ENCODE results near the gene ABLIM3. TPM values are rescaled to one million over a fixed set of nuclear protein-coding genes. Genes with fewer than 3 reads are reported as not detected.

ABLIM3 gene
- 0.06 TPM for polyA plus RNA-seq (2012; ENCODE audit: insufficient read length, low read depth)

- peak; percentile 50 for TF ChIP-seq FOXP2 (optimal IDR thresholded peaks at IDR 0.05; ENCODE audit: borderline replicate concordance, extremely low read depth, extremely low read length, insufficient read depth)
- no peak for TF ChIP-seq POLR2AphosphoS5 (IDR thresholded peaks at IDR 0.05; ENCODE audit: low read depth, low read length)
Measured at GRCh38 chr5:149141224-149141956, at the start of gene ABLIM3. Gene ABLIM3, plus strand, starts transcription at chr5:149141493. Its CDS starts 603 bp downstream, at chr5:149142096.

- TF ChIP-seq SIN3A (IDR thresholded peaks at IDR 0.05; ENCODE audit: borderline replicate concordance, insufficient read depth, low read length) (no peak), REST (IDR thresholded peaks at IDR 0.05; ENCODE audit: insufficient read depth in 1 of 2, low read depth in 2 of 2, low read length in 2 of 2) (no peak), POLR2AphosphoS5 (IDR thresholded peaks at IDR 0.05; ENCODE audit: low read depth, low read length) (no peak), FOXP2 (optimal IDR thresholded peaks at IDR 0.05; ENCODE audit: borderline replicate concordance, extremely low read depth, extremely low read length, insufficient read depth) (no peak), TAF1 (IDR thresholded peaks at IDR 0.05; ENCODE audit: borderline replicate concordance, insufficient read depth, low read length) (no peak)
Measured at GRCh38 chr5:149093625-149094024, 47.7 kb upstream of the ABLIM3 start.

GRCh38 chr5:149094996-149095395 is 46.3 kb upstream of the ABLIM3 start:
- TF ChIP-seq REST (IDR thresholded peaks at IDR 0.05; ENCODE audit: insufficient read depth in 1 of 2, low read depth in 2 of 2, low read length in 2 of 2) = no peak
- no peak for TF ChIP-seq POLR2AphosphoS5 (IDR thresholded peaks at IDR 0.05; ENCODE audit: low read depth, low read length)
- TF ChIP-seq TAF1 (IDR thresholded peaks at IDR 0.05; ENCODE audit: borderline replicate concordance, insufficient read depth, low read length) = no peak
- no peak for TF ChIP-seq FOXP2 (optimal IDR thresholded peaks at IDR 0.05; ENCODE audit: borderline replicate concordance, extremely low read depth, extremely low read length, insufficient read depth)
- no peak for TF ChIP-seq SIN3A (IDR thresholded peaks at IDR 0.05; ENCODE audit: borderline replicate concordance, insufficient read depth, low read length)

- TF ChIP-seq TAF1 (IDR thresholded peaks at IDR 0.05; ENCODE audit: borderline replicate concordance, insufficient read depth, low read length) (no peak), FOXP2 (optimal IDR thresholded peaks at IDR 0.05; ENCODE audit: borderline replicate concordance, extremely low read depth, extremely low read length, insufficient read depth) (no peak), SIN3A (IDR thresholded peaks at IDR 0.05; ENCODE audit: borderline replicate concordance, insufficient read depth, low read length) (no peak), REST (IDR thresholded peaks at IDR 0.05; ENCODE audit: insufficient read depth in 1 of 2, low read depth in 2 of 2, low read length in 2 of 2) (no peak), POLR2AphosphoS5 (IDR thresholded peaks at IDR 0.05; ENCODE audit: low read depth, low read length) (no peak)
Measured at GRCh38 chr5:149099920-149100319, 41.4 kb upstream of the ABLIM3 start.

GRCh38 chr5:149100331-149100730 is 41.0 kb upstream of the ABLIM3 start:
- TF ChIP-seq TAF1 (IDR thresholded peaks at IDR 0.05; ENCODE audit: borderline replicate concordance, insufficient read depth, low read length) (no peak), SIN3A (IDR thresholded peaks at IDR 0.05; ENCODE audit: borderline replicate concordance, insufficient read depth, low read length) (no peak), FOXP2 (optimal IDR thresholded peaks at IDR 0.05; ENCODE audit: borderline replicate concordance, extremely low read depth, extremely low read length, insufficient read depth) (no peak), POLR2AphosphoS5 (IDR thresholded peaks at IDR 0.05; ENCODE audit: low read depth, low read length) (no peak), REST (IDR thresholded peaks at IDR 0.05; ENCODE audit: insufficient read depth in 1 of 2, low read depth in 2 of 2, low read length in 2 of 2) (no peak)
